Femur (tissue), 1 donor: ENCODE measurements around the gene SIT1.
A peak's percentile ranks its signal among the peaks of the same experiment; 100 is the strongest.

Experiments used
- DNase-seq: peaks from one replicate; pipeline ENCODE4 v3.0.0-alpha.2; 2017

Gene SIT1

DNA sequence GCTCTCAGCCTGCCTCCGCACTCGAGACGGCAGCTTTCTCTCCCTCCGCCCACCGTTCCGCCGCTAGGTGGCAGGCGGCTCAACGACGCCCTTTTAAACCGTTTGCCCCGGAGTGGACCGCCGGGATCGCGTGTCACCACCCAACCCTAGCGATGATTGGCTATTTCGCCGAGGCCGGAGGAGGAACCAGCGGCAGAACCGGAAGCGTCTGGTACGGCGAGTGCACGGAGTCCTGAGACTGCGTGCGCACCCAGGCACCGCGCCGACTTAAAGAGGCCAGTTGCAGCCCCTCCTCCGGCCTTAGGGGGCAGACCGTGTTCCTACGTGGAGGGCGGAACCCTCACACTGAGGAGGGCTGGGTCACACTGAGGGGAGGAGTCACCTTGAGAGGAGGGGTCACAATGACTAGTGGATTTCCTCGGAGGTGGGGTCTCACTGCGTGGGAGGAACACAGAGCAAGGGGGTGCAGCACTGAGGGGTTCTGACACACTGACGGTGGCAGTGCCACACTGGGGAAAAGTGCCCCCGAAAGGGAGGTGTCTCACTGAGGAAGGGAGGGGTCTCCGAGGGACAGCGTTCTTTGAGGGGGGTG, 46.6 kb downstream of the SIT1 start:
- peak; percentile 100 for DNase-seq

DNA sequence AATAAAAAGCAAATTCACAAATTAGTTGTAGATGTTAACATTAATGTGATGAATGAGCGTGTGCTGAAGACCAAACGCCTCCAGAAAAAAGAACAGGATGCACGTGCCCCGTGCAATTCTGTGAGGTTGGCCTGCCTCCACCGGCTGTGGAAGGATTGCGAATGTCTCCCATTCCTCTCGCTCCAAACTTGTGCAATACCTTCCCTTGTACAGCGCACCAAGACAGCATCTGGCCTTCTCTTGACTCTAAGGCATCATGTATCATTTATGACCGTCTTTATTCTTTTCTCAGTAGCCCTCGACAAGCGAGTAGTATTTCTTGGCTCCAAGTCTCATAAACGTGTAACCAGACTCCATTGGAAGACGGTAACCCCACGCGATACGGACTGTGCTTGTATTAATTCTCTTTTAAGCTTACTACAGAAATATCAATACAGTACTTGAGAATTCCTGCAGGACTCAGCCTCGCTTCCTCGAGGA, 47.2 kb downstream of the SIT1 start:
- peak; percentile 75 for DNase-seq

- DNase-seq: no peak
Observed at GRCh38 chr9:35599763-35600604, 50.7 kb downstream of the SIT1 start.
